ENCODE measurements around the gene CPNE7.

Gene CPNE7

DNA sequence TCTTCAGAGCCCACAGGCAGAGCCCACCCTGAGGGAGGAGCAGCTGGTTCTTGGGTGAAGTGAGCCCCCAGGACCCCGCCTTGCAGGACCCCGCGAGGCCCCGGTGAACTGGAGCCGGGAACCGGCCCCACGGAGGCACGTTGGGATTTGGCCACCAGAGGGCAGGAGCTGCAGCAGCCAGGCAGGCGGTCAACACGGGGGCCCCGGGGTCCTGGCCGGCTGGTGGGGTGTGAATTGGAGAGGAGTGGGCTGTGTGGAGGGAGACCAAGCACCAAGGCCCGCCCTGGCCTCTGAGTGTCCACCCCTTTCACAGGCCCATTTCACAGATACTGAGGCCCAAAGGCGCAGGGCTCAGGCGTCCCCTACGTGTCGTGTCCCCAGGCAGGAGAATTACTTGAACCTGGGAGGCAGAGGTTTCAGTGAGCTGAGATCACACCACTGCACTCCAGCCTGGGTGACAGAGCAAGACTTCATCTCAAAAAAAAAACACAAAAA lies 40.1 kb downstream of the CPNE7 start:
- no peak overlapping the region for H3K27ac ChIP-seq (ENCODE audit: low read depth, low read length)
- H3K4me2 ChIP-seq (ENCODE audit: low read length): no peak overlapping the region

GRCh38 chr16:89616623-89617022 lies 41.1 kb downstream of the CPNE7 start:
- Histone ChIP-seq H4K20me1 (ENCODE audit: control insufficient read depth, insufficient read depth, low read depth, low read length) (0 out of 2 replicates have a peak, but pooled peaks cover 5% of the 10 kb centered on the region), H3K4me1 (ENCODE audit: control insufficient read depth, low read length) (peaks cover 12% of the 10 kb centered on the region), H3K9me3 (ENCODE audit: control insufficient read depth, insufficient read depth, low read length) (no peaks in the 10 kb centered on the region), H3K4me3 (ENCODE audit: low read length) (no peak overlapping the region), H3K79me2 (ENCODE audit: control insufficient read depth, low read length) (no peaks in the 10 kb centered on the region), H3F3A (ENCODE audit: control insufficient read depth, insufficient read depth) (peaks cover 8% of the 10 kb centered on the region; the same call in 1 of the 2 replicates), H3K27me3 (ENCODE audit: control insufficient read depth, low read length) (0 out of 2 replicates have a peak, but pooled peaks cover 4% of the 10 kb centered on the region), H3K27ac (ENCODE audit: low read depth, low read length) (no peak overlapping the region), H3K9me2 (replicated peaks; ENCODE audit: control insufficient read depth, low read length) (no peaks in the 10 kb centered on the region), H3K36me3 (ENCODE audit: control insufficient read depth, low read length) (no peaks in the 10 kb centered on the region), H3K4me2 (ENCODE audit: low read length) (peak overlapping the region; percentile 23; the same call in 1 of the 2 replicates)
- TF ChIP-seq EZH2phosphoT487 (IDR thresholded peaks at IDR 0.05; ENCODE audit: borderline replicate concordance, low read length) (no peak), CTCF (IDR thresholded peaks at IDR 0.05; ENCODE audit: low read depth, low read length, poor library complexity, severe bottlenecking) (no peak)

More for the DNA sequence above, 40.1 kb downstream of the CPNE7 start:
- Histone ChIP-seq H3K27me3 (ENCODE audit: control insufficient read depth, low read length) (0 out of 2 replicates have a peak, but pooled peaks cover 4% of the 10 kb centered on the region), H4K20me1 (ENCODE audit: control insufficient read depth, insufficient read depth, low read depth, low read length) (0 out of 2 replicates have a peak, but pooled peaks cover 5% of the 10 kb centered on the region), H3K9me2 (replicated peaks; ENCODE audit: control insufficient read depth, low read length) (no peaks in the 10 kb centered on the region), H3K36me3 (ENCODE audit: control insufficient read depth, low read length) (no peaks in the 10 kb centered on the region), H3K9me3 (ENCODE audit: control insufficient read depth, insufficient read depth, low read length) (no peaks in the 10 kb centered on the region), H3F3A (ENCODE audit: control insufficient read depth, insufficient read depth) (peaks cover 8% of the 10 kb centered on the region; the same call in 1 of the 2 replicates), H3K79me2 (ENCODE audit: control insufficient read depth, low read length) (no peaks in the 10 kb centered on the region), H3K4me3 (ENCODE audit: low read length) (no peak overlapping the region), H3K4me1 (ENCODE audit: control insufficient read depth, low read length) (peaks cover 12% of the 10 kb centered on the region)
- TF ChIP-seq CTCF (IDR thresholded peaks at IDR 0.05; ENCODE audit: low read depth, low read length, poor library complexity, severe bottlenecking) (peak; percentile 76), EZH2phosphoT487 (IDR thresholded peaks at IDR 0.05; ENCODE audit: borderline replicate concordance, low read length) (no peak)

DNA sequence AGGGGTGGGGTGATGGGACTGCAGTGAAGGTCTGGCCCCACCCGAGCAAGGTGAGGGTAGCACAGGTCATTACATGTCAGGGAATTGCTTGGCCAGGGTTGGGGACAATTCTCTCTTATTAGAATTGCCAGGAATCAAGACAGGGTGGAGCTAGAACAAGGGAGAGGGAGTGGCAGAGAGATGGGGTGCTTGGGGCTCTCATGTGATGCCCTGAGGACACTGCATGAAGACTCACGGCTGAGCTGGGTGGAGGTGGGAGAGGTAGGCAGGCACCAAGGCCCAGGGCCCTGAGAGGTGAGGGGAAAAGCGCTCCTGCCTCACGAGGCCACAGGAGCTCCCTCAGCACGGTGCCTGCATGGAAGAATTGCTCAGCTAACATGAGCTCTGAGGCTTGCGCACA lies 41.5 kb downstream of the CPNE7 start:
- H3K9me2 ChIP-seq (replicated peaks; ENCODE audit: control insufficient read depth, low read length): no peaks in the 10 kb centered on the region
- H3F3A ChIP-seq (ENCODE audit: control insufficient read depth, insufficient read depth): peaks cover 8% of the 10 kb centered on the region; the same call in 1 of the 2 replicates
- 0 out of 2 replicates have a peak, but pooled peaks cover 5% of the 10 kb centered on the region for H4K20me1 ChIP-seq (ENCODE audit: control insufficient read depth, insufficient read depth, low read depth, low read length)
- H3K9me3 ChIP-seq (ENCODE audit: control insufficient read depth, insufficient read depth, low read length): no peaks in the 10 kb centered on the region
- no peaks in the 10 kb centered on the region for H3K79me2 ChIP-seq (ENCODE audit: control insufficient read depth, low read length)
- peaks cover 12% of the 10 kb centered on the region for H3K4me1 ChIP-seq (ENCODE audit: control insufficient read depth, low read length)
- 0 out of 2 replicates have a peak, but pooled peaks cover 4% of the 10 kb centered on the region for H3K27me3 ChIP-seq (ENCODE audit: control insufficient read depth, low read length)
- peak overlapping the region; percentile 23; the same call in 1 of the 2 replicates for H3K4me2 ChIP-seq (ENCODE audit: low read length)
- H3K36me3 ChIP-seq (ENCODE audit: control insufficient read depth, low read length): no peaks in the 10 kb centered on the region
- no peak overlapping the region for H3K27ac ChIP-seq (ENCODE audit: low read depth, low read length)
- no peak for TF ChIP-seq CTCF (IDR thresholded peaks at IDR 0.05; ENCODE audit: low read depth, low read length, poor library complexity, severe bottlenecking)
- no peak for TF ChIP-seq EZH2phosphoT487 (IDR thresholded peaks at IDR 0.05; ENCODE audit: borderline replicate concordance, low read length)
- H3K4me3 ChIP-seq (ENCODE audit: low read length): no peak overlapping the region

Measured in DOHH2 (cell line).